HepG2 (cell line): Measurements from ENCODE around the gene MPIG6B. TPM values are rescaled to one million over a fixed set of nuclear protein-coding genes. Genes with fewer than 3 reads are reported as not detected.

Experiments used
- ARID3A ChIP-seq: IDR thresholded peaks from 2 replicates; pipeline ENCODE4 v1.6.1; 2012; ENCODE audit warnings: low read depth, low read length, improper control_type of control experiment
- ERF ChIP-seq: IDR thresholded peaks from 2 replicates; pipeline ENCODE4 v1.6.1; 2018; ENCODE audit warnings: missing biosample characterization, missing genetic modification reagents
- HMGXB4 ChIP-seq, 2 experiments: sonication (generic) in 1 of 2; formaldehyde crosslinking in 1 of 2; IDR thresholded peaks; 2 replicates each; pipeline versions ENCODE4 v1.4.0 to v1.6.1; 2018 to 2020; ENCODE audit warnings: missing genetic modification reagents in 2 of 2, borderline replicate concordance in 1 of 2, low read depth in 1 of 2, mild to moderate bottlenecking in 1 of 2, missing biosample characterization in 1 of 2
- HOMEZ ChIP-seq: IDR thresholded peaks from 2 replicates; pipeline ENCODE4 v1.6.1; 2016; ENCODE audit warnings: low read depth
- IRF9 ChIP-seq: sonication (generic); formaldehyde crosslinking; IDR thresholded peaks from 2 replicates; pipeline ENCODE4 v1.8.0; 2022; ENCODE audit warnings: missing genetic modification reagents, mild to moderate bottlenecking, borderline replicate concordance
- LCORL ChIP-seq, 2 experiments: fragments of 450-650 bp in 1 of 2; sonication (generic) in 1 of 2; formaldehyde crosslinking in 1 of 2; IDR thresholded peaks; 2 replicates each; pipeline versions ENCODE4 v1.5.0 to v1.6.1; 2017 to 2020; ENCODE audit warnings: antibody characterized with exemption in 1 of 2, missing genetic modification reagents in 1 of 2
- MAFG ChIP-seq: sonication (generic); formaldehyde crosslinking; IDR thresholded peaks from 2 replicates; pipeline ENCODE4 v1.5.1; 2020; ENCODE audit warnings: mild to moderate bottlenecking, missing genetic modification reagents
- MIXL1 ChIP-seq: IDR thresholded peaks from 2 replicates; pipeline ENCODE4 v1.6.1; 2016
- NFYB ChIP-seq: sonication (generic); formaldehyde crosslinking; IDR thresholded peaks from 2 replicates; pipeline ENCODE4 v1.4.0; 2020; ENCODE audit warnings: missing genetic modification reagents
- NR2F6 ChIP-seq, 2 experiments: IDR thresholded peaks; 2 replicates each; pipeline ENCODE4 v1.6.1; 2016; ENCODE audit warnings: antibody characterized with exemption in 1 of 2, mild to moderate bottlenecking in 1 of 2
- PAF1 ChIP-seq: IDR thresholded peaks from 2 replicates; pipeline ENCODE4 v1.6.1; 2016; ENCODE audit warnings: missing genetic modification reagents, missing compliant biosample characterization
- RFX3 ChIP-seq: IDR thresholded peaks from 2 replicates; pipeline ENCODE4 v1.6.1; 2016; ENCODE audit warnings: missing biosample characterization, missing genetic modification reagents
- TAF1 ChIP-seq: sonication (generic); formaldehyde crosslinking; IDR thresholded peaks from 2 replicates; pipeline ENCODE4 v1.4.0; 2020; ENCODE audit warnings: missing genetic modification reagents
- ZNF121 ChIP-seq: sonication (generic); formaldehyde crosslinking; IDR thresholded peaks from 2 replicates; pipeline ENCODE4 v1.5.0; 2020; ENCODE audit warnings: mild to moderate bottlenecking, missing genetic modification reagents
- ZNF354B ChIP-seq: sonication (generic); formaldehyde crosslinking; IDR thresholded peaks from 2 replicates; pipeline ENCODE4 v1.8.0; 2022; ENCODE audit warnings: mild to moderate bottlenecking, missing genetic modification reagents
- ZNF562 ChIP-seq: sonication (generic); formaldehyde crosslinking; IDR thresholded peaks from 2 replicates; pipeline ENCODE4 v1.8.0; 2022; ENCODE audit warnings: missing genetic modification reagents, borderline replicate concordance
- ZNF766 ChIP-seq: sonication (generic); formaldehyde crosslinking; IDR thresholded peaks from 2 replicates; pipeline ENCODE4 v1.5.0; 2020; ENCODE audit warnings: missing genetic modification reagents, borderline replicate concordance
- ZNF768 ChIP-seq: sonication (generic); formaldehyde crosslinking; IDR thresholded peaks from 2 replicates; pipeline ENCODE4 v1.4.0; 2020; ENCODE audit warnings: missing genetic modification reagents
- ZNF792 ChIP-seq: IDR thresholded peaks from 2 replicates; pipeline ENCODE4 v1.6.1; 2016
- ZNF83 ChIP-seq: sonication (generic); formaldehyde crosslinking; IDR thresholded peaks from 2 replicates; pipeline ENCODE4 v1.4.0; 2020; ENCODE audit warnings: missing genetic modification reagents, mild to moderate bottlenecking, borderline replicate concordance
- polyA plus RNA-seq, 8 experiments: library from polyadenylated mRNA; depleted of rRNA in 3 of 8; stranded (reverse) in 7 of 8; unstranded in 1 of 8; fragments of >200 nt; fragmentation: Illumina TruSeq in 4 of 8; extraction: Trizol in 4 of 8; gene quantifications; 2 replicates each; pipeline versions ENCODE4 v1.2.1 to v1.2.3, GENCODE V29; 2011 to 2016; ENCODE audit warnings: low read depth in 4 of 8, missing spikeins in 1 of 8, mixed read lengths in 1 of 8; ENCODE audit not compliant: insufficient read depth in 1 of 8
- total RNA-seq, 5 experiments: library from RNA; depleted of rRNA; stranded (reverse); fragments of >200 nt; fragmentation: Illumina TruSeq; extraction: Trizol; gene quantifications; 2 replicates each; pipeline ENCODE4 v1.2.3, GENCODE V29; 2016; ENCODE audit warnings: low read depth in 1 of 5
- TF ChIP-seq, protein P1 (sequence below): sonication (generic); formaldehyde crosslinking; IDR thresholded peaks from 2 replicates; pipeline ENCODE4 v1.5.0; 2020; ENCODE audit warnings: mild to moderate bottlenecking, missing genetic modification reagents, moderate library complexity

MPIG6B gene
- total and polyA plus RNA-seq, 2 of the 13 experiments (the other 11 are each of a cell fraction or from before 2014, with no cell fraction given), result not detected

- TF ChIP-seq IRF9 (CRISPR knock-in tag) (peak; percentile 27; the same call in 1 of the 2 replicates), NR2F6 (IDR thresholded peaks at IDR 0.05) (no peak), NR2F6 (CRISPR knock-in tag; IDR thresholded peaks at IDR 0.05) (peak; percentile 30; the same call in 1 of the 2 replicates), MIXL1 (CRISPR knock-in tag) (0 out of 2 replicates have a peak, but pooled peaks have one; percentile 30), PAF1 (CRISPR knock-in tag) (no peak), ZNF354B (no peak), HMGXB4 (CRISPR knock-in tag; IDR thresholded peaks at IDR 0.05; ENCODE audit: borderline replicate concordance in 1 of 2, low read depth in 1 of 2) (0 out of 4 replicates have a peak, but pooled peaks of 1 of the 2 experiments have one; percentile 39), TAF1 (CRISPR knock-in tag) (no peak), ZNF766 (CRISPR knock-in tag) (no peak), LCORL (IDR thresholded peaks at IDR 0.05) (no peak), LCORL (CRISPR knock-in tag; IDR thresholded peaks at IDR 0.05) (peak; percentile 73), ZNF792 (CRISPR knock-in tag) (no peak), ZNF768 (CRISPR knock-in tag) (no peak), ERF (CRISPR knock-in tag) (no peak), ZNF562 (CRISPR knock-in tag) (no peak), MAFG (CRISPR knock-in tag) (no peak), HOMEZ (CRISPR knock-in tag) (0 out of 2 replicates have a peak, but pooled peaks have one; percentile 59), ARID3A (no peak), ZNF121 (CRISPR knock-in tag) (no peak), ZNF83 (CRISPR knock-in tag) (no peak), RFX3 (CRISPR knock-in tag) (no peak), NFYB (CRISPR knock-in tag) (no peak)
- TF ChIP-seq, protein P1, sequence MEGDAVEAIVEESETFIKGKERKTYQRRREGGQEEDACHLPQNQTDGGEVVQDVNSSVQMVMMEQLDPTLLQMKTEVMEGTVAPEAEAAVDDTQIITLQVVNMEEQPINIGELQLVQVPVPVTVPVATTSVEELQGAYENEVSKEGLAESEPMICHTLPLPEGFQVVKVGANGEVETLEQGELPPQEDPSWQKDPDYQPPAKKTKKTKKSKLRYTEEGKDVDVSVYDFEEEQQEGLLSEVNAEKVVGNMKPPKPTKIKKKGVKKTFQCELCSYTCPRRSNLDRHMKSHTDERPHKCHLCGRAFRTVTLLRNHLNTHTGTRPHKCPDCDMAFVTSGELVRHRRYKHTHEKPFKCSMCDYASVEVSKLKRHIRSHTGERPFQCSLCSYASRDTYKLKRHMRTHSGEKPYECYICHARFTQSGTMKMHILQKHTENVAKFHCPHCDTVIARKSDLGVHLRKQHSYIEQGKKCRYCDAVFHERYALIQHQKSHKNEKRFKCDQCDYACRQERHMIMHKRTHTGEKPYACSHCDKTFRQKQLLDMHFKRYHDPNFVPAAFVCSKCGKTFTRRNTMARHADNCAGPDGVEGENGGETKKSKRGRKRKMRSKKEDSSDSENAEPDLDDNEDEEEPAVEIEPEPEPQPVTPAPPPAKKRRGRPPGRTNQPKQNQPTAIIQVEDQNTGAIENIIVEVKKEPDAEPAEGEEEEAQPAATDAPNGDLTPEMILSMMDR (CRISPR knock-in tag), result peak; percentile 77
Observed at GRCh38 chr6:31763619-31763940, 40.4 kb downstream of the MPIG6B start (continued).
